HCT116 (cell line): ENCODE data around the gene GNAO1. TPM values are rescaled to one million over a fixed set of nuclear protein-coding genes. Genes with fewer than 3 reads are reported as not detected.
A peak's percentile ranks its signal among the peaks of the same experiment; 100 is the strongest.

Source experiments
- ATAC-seq: fragments of 200-7000 bp; cut with Tn5 transposase; 2 replicates; pipeline ENCODE4 v1.9.1; 2020; ENCODE audit warnings: mild to moderate bottlenecking, moderate library complexity
- BruUV-seq: library from RNA; stranded (reverse); fragments of 400-500 nt; replicated peaks from 2 replicates; lab custom pipeline; 2021; lab: Mats Ljungman, UMichigan
- CTCF ChIA-PET: fragments of 300-600 bp; sonication (Branson Sonifier 250); formaldehyde crosslinking; loops from one replicate; lab custom pipeline; 2021; ENCODE audit warnings: antibody characterized with exemption; lab: Charles Lee
- POLR2A ChIA-PET: fragments of 300-600, 350-600 bp; sonication (Branson Sonifier 250); formaldehyde crosslinking; loops from one replicate; lab custom pipeline; 2021; ENCODE audit warnings: antibody characterized with exemption; lab: Charles Lee
- RAD21 ChIA-PET, 2 experiments: fragments of 300-600 bp; sonication (Branson Sonifier 250); formaldehyde crosslinking; loops; one replicate each; lab custom pipeline; 2023; ENCODE audit warnings: low total read pairs in 2 of 2; ENCODE audit not compliant: uncharacterized antibody in 2 of 2, unreplicated experiment in 2 of 2, low non-redundant PET in 1 of 2; lab: Charles Lee
- DNase-seq: peaks from one replicate; pipeline ENCODE4 v3.0.0-alpha.2; 2010; ENCODE audit warnings: low read depth, low spot score
- H2AFZ ChIP-seq: fragments of 200-600 bp; shearing (Covaris generic), sonication (generic); 2 replicates; pipeline ENCODE4 v1.6.1; 2017; ENCODE audit warnings: low read depth, mixed run types, mixed read lengths, antibody characterized with exemption, low read length; ENCODE audit not compliant: poor library complexity, severe bottlenecking
- H3K27ac ChIP-seq: 2 replicates; pipeline ENCODE4 v1.5.1; 2012; ENCODE audit warnings: low read depth, low read length
- H3K27me3 ChIP-seq: fragments of 200-600 bp; sonication (generic); 2 replicates; pipeline ENCODE4 v1.6.1; 2016; ENCODE audit warnings: mixed run types, low read length, mixed read lengths; ENCODE audit not compliant: insufficient read depth
- H3K36me3 ChIP-seq, 2 experiments: fragments of 200-500 bp in 1 of 2; fragments of 200-600 bp in 1 of 2; sonication (Bioruptor generic) in 1 of 2; sonication (generic) in 1 of 2; 2 replicates each; pipeline versions ENCODE4 v1.5.1 to v1.6.1; 2014 to 2016; ENCODE audit warnings: low read length in 2 of 2, inconsistent platforms in 1 of 2, mixed read lengths in 1 of 2, mixed run types in 1 of 2; ENCODE audit not compliant: insufficient read depth in 2 of 2, control insufficient read depth in 1 of 2
- H3K4me1 ChIP-seq, 2 experiments: fragments of 200-600 bp in 1 of 2; sonication (generic) in 1 of 2; 2 replicates each; pipeline versions ENCODE4 v1.5.1 to v1.6.1; 2012 to 2017; ENCODE audit warnings: low read length in 2 of 2, inconsistent platforms in 1 of 2, mild to moderate bottlenecking in 1 of 2, mixed read lengths in 1 of 2, mixed run types in 1 of 2, moderate library complexity in 1 of 2; ENCODE audit not compliant: insufficient read depth in 2 of 2, control insufficient read depth in 1 of 2
- H3K4me2 ChIP-seq: fragments of 200-600 bp; sonication (generic); 2 replicates; pipeline ENCODE4 v1.6.1; 2017; ENCODE audit warnings: mixed run types, low read length, mixed read lengths
- H3K4me3 ChIP-seq, 2 experiments: fragments of 200-600 bp in 1 of 2; sonication (generic) in 1 of 2; replicated peaks in 1 of 2; 2 replicates each; pipeline ENCODE4 v1.5.1; 2011 to 2016; ENCODE audit warnings: low read length in 2 of 2, control low read depth in 1 of 2, low read depth in 1 of 2, mild to moderate bottlenecking in 1 of 2, mixed read lengths in 1 of 2, mixed run types in 1 of 2
- H3K79me2 ChIP-seq: fragments of 200-600 bp; sonication (generic); 2 replicates; pipeline ENCODE4 v1.6.1; 2017; ENCODE audit warnings: mild to moderate bottlenecking, mixed run types, low read length, moderate library complexity, mixed read lengths; ENCODE audit not compliant: insufficient read depth
- H3K9ac ChIP-seq: fragments of 200-600 bp; sonication (generic); 2 replicates; pipeline ENCODE4 v1.6.1; 2016; ENCODE audit warnings: low read length, mixed read lengths
- H3K9me2 ChIP-seq: fragments of 200-600 bp; sonication (generic), shearing (Covaris generic); 2 replicates; pipeline ENCODE4 v1.6.1; 2017; ENCODE audit warnings: mixed run types, mild to moderate bottlenecking, moderate library complexity; ENCODE audit not compliant: insufficient read depth
- H3K9me3 ChIP-seq, 2 experiments: fragments of 200-500 bp in 1 of 2; fragments of 200-600 bp in 1 of 2; sonication (Bioruptor generic) in 1 of 2; sonication (generic) in 1 of 2; 2 replicates each; pipeline ENCODE4 v1.6.1; 2014 to 2017; ENCODE audit warnings: low read length in 2 of 2, mixed read lengths in 2 of 2, inconsistent platforms in 1 of 2, low read depth in 1 of 2, mild to moderate bottlenecking in 1 of 2, mixed run types in 1 of 2, moderate library complexity in 1 of 2; ENCODE audit not compliant: control insufficient read depth in 1 of 2, insufficient read depth in 1 of 2
- H4K20me1 ChIP-seq: fragments of 200-600 bp; sonication (generic), shearing (Covaris generic); 2 replicates; pipeline ENCODE4 v1.6.1; 2017; ENCODE audit warnings: mixed run types, mild to moderate bottlenecking, moderate library complexity; ENCODE audit not compliant: insufficient read depth
- ELF1 ChIP-seq: IDR thresholded peaks from 2 replicates; pipeline ENCODE4 v1.6.1; 2012; ENCODE audit warnings: low read depth, borderline replicate concordance
- RAD21 ChIP-seq: IDR thresholded peaks from 2 replicates; pipeline ENCODE4 v1.6.1; 2012; ENCODE audit warnings: low read depth, mild to moderate bottlenecking
- SP1 ChIP-seq: IDR thresholded peaks from 2 replicates; pipeline ENCODE4 v1.6.1; 2012; ENCODE audit warnings: low read depth
- SRF ChIP-seq: IDR thresholded peaks from 2 replicates; pipeline ENCODE4 v1.6.1; 2012; ENCODE audit warnings: low read depth
- YY1 ChIP-seq: IDR thresholded peaks from 2 replicates; pipeline ENCODE4 v1.6.1; 2011; ENCODE audit warnings: low read length, low read depth, moderate library complexity, mild to moderate bottlenecking; ENCODE audit not compliant: insufficient replicate concordance; ENCODE audit errors: extremely low read depth
- intact Hi-C: fragments of 100-400 bp; cut with micrococcal nuclease; formaldehyde crosslinking; loops from 2 replicates; pipeline ENCODE4 v1.10.0; 2022
- total RNA-seq: library from RNA; stranded (reverse); gene quantifications from one replicate; pipeline ENCODE4 v1.2.1, GENCODE V29; 2021; ENCODE audit not compliant: unreplicated experiment
- TF ChIP-seq, protein P1 (sequence below), 3 experiments: fragments of 200-600 bp in 1 of 3; sonication (generic) in 1 of 3; IDR thresholded peaks in 2 of 3; conservative IDR thresholded peaks in 1 of 3; 2 replicates each; pipeline ENCODE4 v1.5.1; 2012 to 2017; ENCODE audit warnings: low read depth in 2 of 3, low read length in 2 of 3, antibody characterized with exemption in 1 of 3, borderline replicate concordance in 1 of 3, control low read depth in 1 of 3, mild to moderate bottlenecking in 1 of 3, mixed read lengths in 1 of 3, mixed run types in 1 of 3, moderate library complexity in 1 of 3; ENCODE audit not compliant: insufficient read depth in 1 of 3

The GNAO1 gene
- total RNA-seq, 1 experiment from 2014 or later, result 0.12 TPM

DNA sequence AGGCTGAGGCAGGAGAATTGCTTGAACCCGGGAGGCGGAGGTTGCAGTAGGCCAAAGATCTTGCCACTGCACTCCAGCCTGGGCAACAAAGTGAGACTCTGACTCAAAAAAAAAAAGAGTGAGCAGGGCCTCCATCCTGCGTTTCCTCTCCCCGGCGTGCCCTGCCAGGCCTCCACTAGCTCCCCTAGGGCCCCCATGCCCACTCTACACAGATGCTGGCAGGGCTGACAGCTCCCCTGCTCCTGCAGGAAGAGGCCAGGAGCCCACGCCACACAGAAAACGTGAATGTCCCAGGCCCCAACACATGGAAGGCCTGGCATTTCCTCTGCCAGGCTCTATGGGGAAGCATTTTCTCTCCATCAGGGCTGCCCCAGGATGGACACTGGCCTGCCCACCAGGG lies 124.7 kb downstream of the GNAO1 start:
- intact Hi-C loops, result no loop called here
- CTCF ChIA-PET, result no interaction called here

DNA sequence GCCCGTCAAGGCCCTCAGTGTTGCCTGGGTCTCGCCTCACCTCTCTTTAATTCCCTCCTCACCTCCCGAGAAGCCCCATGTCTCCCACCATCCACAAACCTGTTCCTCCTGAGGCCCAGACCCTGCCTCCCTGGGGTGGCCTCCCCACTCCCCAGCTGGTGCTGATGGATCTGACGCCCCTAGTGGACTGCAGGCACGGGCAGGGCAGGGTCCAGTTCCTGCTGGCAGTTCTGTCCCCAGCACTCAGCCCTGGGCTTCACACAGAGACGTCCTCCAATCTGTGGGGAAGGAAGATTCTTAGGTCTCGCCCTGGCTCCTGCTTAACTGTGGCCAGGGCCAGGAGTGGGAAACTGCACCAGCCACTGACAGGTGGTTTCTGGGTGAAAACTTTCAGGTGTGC lies 125.3 kb downstream of the GNAO1 start:
- Histone ChIP-seq H3K27me3 (no peaks in the 10 kb centered on the region), H3K4me1 (peaks cover 4 to 5% of the 10 kb centered on the region in 2 experiments), H3K4me3 (no peak overlapping the region), H4K20me1 (no peaks in the 10 kb centered on the region), H2AFZ (no peak overlapping the region), H3K9ac (no peak overlapping the region), H3K36me3 (no peaks in the 10 kb centered on the region), H3K9me3 (no peaks in the 10 kb centered on the region), H3K9me2 (no peaks in the 10 kb centered on the region), H3K27ac (no peak overlapping the region), H3K4me2 (no peak overlapping the region), H3K79me2 (no peaks in the 10 kb centered on the region)
- ATAC-seq, result no peak
- RAD21 ChIA-PET, result no interaction called here
- no peak for TF ChIP-seq RAD21
- TF ChIP-seq, protein P1, sequence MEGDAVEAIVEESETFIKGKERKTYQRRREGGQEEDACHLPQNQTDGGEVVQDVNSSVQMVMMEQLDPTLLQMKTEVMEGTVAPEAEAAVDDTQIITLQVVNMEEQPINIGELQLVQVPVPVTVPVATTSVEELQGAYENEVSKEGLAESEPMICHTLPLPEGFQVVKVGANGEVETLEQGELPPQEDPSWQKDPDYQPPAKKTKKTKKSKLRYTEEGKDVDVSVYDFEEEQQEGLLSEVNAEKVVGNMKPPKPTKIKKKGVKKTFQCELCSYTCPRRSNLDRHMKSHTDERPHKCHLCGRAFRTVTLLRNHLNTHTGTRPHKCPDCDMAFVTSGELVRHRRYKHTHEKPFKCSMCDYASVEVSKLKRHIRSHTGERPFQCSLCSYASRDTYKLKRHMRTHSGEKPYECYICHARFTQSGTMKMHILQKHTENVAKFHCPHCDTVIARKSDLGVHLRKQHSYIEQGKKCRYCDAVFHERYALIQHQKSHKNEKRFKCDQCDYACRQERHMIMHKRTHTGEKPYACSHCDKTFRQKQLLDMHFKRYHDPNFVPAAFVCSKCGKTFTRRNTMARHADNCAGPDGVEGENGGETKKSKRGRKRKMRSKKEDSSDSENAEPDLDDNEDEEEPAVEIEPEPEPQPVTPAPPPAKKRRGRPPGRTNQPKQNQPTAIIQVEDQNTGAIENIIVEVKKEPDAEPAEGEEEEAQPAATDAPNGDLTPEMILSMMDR (IDR thresholded peaks at IDR 0.05 in 2 of 3, conservative IDR thresholded peaks at IDR 0.05 in 1 of 3; ENCODE audit: borderline replicate concordance in 1 of 3, insufficient read depth in 1 of 3, low read depth in 2 of 3, low read length in 2 of 3), result 0 out of 6 replicates have a peak, but pooled peaks of 1 of the 3 experiments have one; percentile 7
- TF ChIP-seq ELF1, result no peak
- TF ChIP-seq SRF, result no peak
- BruUV-seq, result no TSS peak
- intact Hi-C loops, result no loop called here
- DNase-seq, result no peak
- POLR2A ChIA-PET, result no interaction called here
- CTCF ChIA-PET, result no interaction called here

More for the DNA sequence above, 124.7 kb downstream of the GNAO1 start:
- H3K4me1 ChIP-seq, result peaks cover 4 to 5% of the 10 kb centered on the region in 2 experiments
- no peak overlapping the region for H3K4me3 ChIP-seq
- H3K36me3 ChIP-seq, result no peaks in the 10 kb centered on the region
- DNase-seq, result no peak
- H3K79me2 ChIP-seq, result no peaks in the 10 kb centered on the region
- no peaks in the 10 kb centered on the region for H3K27me3 ChIP-seq
- no peaks in the 10 kb centered on the region for H4K20me1 ChIP-seq
- no peaks in the 10 kb centered on the region for H3K9me3 ChIP-seq
- POLR2A ChIA-PET, result no interaction called here
- TF ChIP-seq YY1, result no peak
- no peak for TF ChIP-seq SP1
- no peak for TF ChIP-seq RAD21
- RAD21 ChIA-PET, result no interaction called here
- H3K9ac ChIP-seq, result no peak overlapping the region
- H3K27ac ChIP-seq, result no peak overlapping the region
- BruUV-seq, result no TSS peak
- H3K9me2 ChIP-seq, result no peaks in the 10 kb centered on the region
- no peak overlapping the region for H2AFZ ChIP-seq
- ATAC-seq, result no peak
- no peak overlapping the region for H3K4me2 ChIP-seq
